Activated CD4-positive, alpha-beta T cell treated with anti-CD3 and anti-CD28 coated beads, Interleukin-2, amount 50 U/mL, for 16 hours (primary cell): ENCODE results near the gene ARMC7.
"Not testable (repeated sequence)": the region's sequence is repeated elsewhere in the genome, so short reads cannot be mapped to it uniquely, and the experiment has no call there.

Experiments
- DNase-seq: peaks from one replicate; pipeline ENCODE4 v3.0.0-alpha.2; 2020

ARMC7 gene

GRCh38 chr17:75155191-75155601, 45.4 kb downstream of the ARMC7 start:
- DNase-seq: no peak

GRCh38 chr17:75158480-75158879, 48.7 kb downstream of the ARMC7 start:
- DNase-seq: not testable (repeated sequence)

GRCh38 chr17:75159196-75160031, 49.6 kb downstream of the ARMC7 start:
- no peak for DNase-seq

GRCh38 chr17:75160211-75160610, 50.4 kb downstream of the ARMC7 start:
- DNase-seq: no peak

GRCh38 chr17:75163074-75163473, 53.3 kb downstream of the ARMC7 start:
- no peak for DNase-seq

GRCh38 chr17:75164606-75165005, 54.8 kb downstream of the ARMC7 start:
- not testable (repeated sequence) for DNase-seq

GRCh38 chr17:75168998-75169397, 59.2 kb downstream of the ARMC7 start:
- no peak for DNase-seq

- no peak for DNase-seq
These were observed 63.8 kb downstream of the ARMC7 start for GRCh38 chr17:75173526-75173925.

GRCh38 chr17:75174996-75175395, 65.2 kb downstream of the ARMC7 start:
- no peak for DNase-seq

- DNase-seq: no peak
These were observed 66.9 kb downstream of the ARMC7 start for GRCh38 chr17:75176625-75177024.

GRCh38 chr17:75178453-75178852, 68.7 kb downstream of the ARMC7 start:
- DNase-seq: no peak
